HepG2 (cell line): ENCODE measurements around the gene KLHL33. TPM values are rescaled to one million over a fixed set of nuclear protein-coding genes. Genes with fewer than 3 reads are reported as not detected.
A peak's percentile ranks its signal among the peaks of the same experiment; 100 is the strongest.

Source experiments
- AGO2 ChIP-seq: fragments of 200-400 bp; formaldehyde crosslinking; optimal IDR thresholded peaks from 2 replicates; pipeline ENCODE3; 2017; ENCODE audit warnings: mild to moderate bottlenecking, low read depth, low read length, moderate library complexity
- ARID5B ChIP-seq: IDR thresholded peaks from 2 replicates; pipeline ENCODE4 v1.4.0; 2020; ENCODE audit warnings: mild to moderate bottlenecking, missing genetic modification reagents
- FOXC1 ChIP-seq: sonication (generic); formaldehyde crosslinking; IDR thresholded peaks from 2 replicates; pipeline ENCODE4 v1.8.0; 2022; ENCODE audit warnings: mild to moderate bottlenecking, missing genetic modification reagents, borderline replicate concordance
- HNRNPLL ChIP-seq: fragments of 200-400 bp; formaldehyde crosslinking; IDR thresholded peaks from 2 replicates; pipeline ENCODE4 v1.6.1; 2017; ENCODE audit warnings: mild to moderate bottlenecking, low read depth, low read length; ENCODE audit not compliant: poor library complexity, severe bottlenecking
- MAFG ChIP-seq: sonication (generic); formaldehyde crosslinking; IDR thresholded peaks from 2 replicates; pipeline ENCODE4 v1.5.1; 2020; ENCODE audit warnings: mild to moderate bottlenecking, missing genetic modification reagents
- NFIC ChIP-seq: IDR thresholded peaks from 2 replicates; pipeline ENCODE4 v1.6.1; 2012; ENCODE audit warnings: mild to moderate bottlenecking, low read length, inconsistent platforms
- NFRKB ChIP-seq: fragments of 450-650 bp; IDR thresholded peaks from 2 replicates; pipeline ENCODE4 v1.6.1; 2017
- PLRG1 ChIP-seq: fragments of 450-650 bp; conservative IDR thresholded peaks from 2 replicates; pipeline ENCODE4 v1.6.1; 2016
- SAP130 ChIP-seq: IDR thresholded peaks from 2 replicates; pipeline ENCODE4 v1.6.1; 2016; ENCODE audit warnings: low read depth
- TOE1 ChIP-seq: sonication (generic); formaldehyde crosslinking; IDR thresholded peaks from 2 replicates; pipeline ENCODE4 v1.4.0; 2020; ENCODE audit warnings: mild to moderate bottlenecking, missing genetic modification reagents
- ZBTB1 ChIP-seq: sonication (generic); formaldehyde crosslinking; IDR thresholded peaks from 2 replicates; pipeline ENCODE4 v1.4.0; 2020; ENCODE audit warnings: missing genetic modification reagents, borderline replicate concordance
- ZMYM2 ChIP-seq: sonication (generic); formaldehyde crosslinking; IDR thresholded peaks from 2 replicates; pipeline ENCODE4 v1.8.0; 2022; ENCODE audit warnings: mild to moderate bottlenecking, missing genetic modification reagents
- ZNF160 ChIP-seq: sonication (generic); formaldehyde crosslinking; IDR thresholded peaks from 2 replicates; pipeline ENCODE4 v1.8.0; 2022; ENCODE audit warnings: mild to moderate bottlenecking, inconsistent platforms, missing genetic modification reagents
- ZNF253 ChIP-seq: sonication (generic); formaldehyde crosslinking; IDR thresholded peaks from 2 replicates; pipeline ENCODE4 v1.8.0; 2022; ENCODE audit warnings: mild to moderate bottlenecking, missing genetic modification reagents, borderline replicate concordance
- ZNF543 ChIP-seq: sonication (generic); formaldehyde crosslinking; IDR thresholded peaks from 2 replicates; pipeline ENCODE4 v1.4.0; 2020; ENCODE audit warnings: mild to moderate bottlenecking, missing genetic modification reagents
- ZNF607 ChIP-seq: sonication (generic); formaldehyde crosslinking; IDR thresholded peaks from 2 replicates; pipeline ENCODE4 v1.5.1; 2020; ENCODE audit warnings: missing genetic modification reagents, mild to moderate bottlenecking, borderline replicate concordance
- ZNF652 ChIP-seq: IDR thresholded peaks from 2 replicates; pipeline ENCODE4 v1.6.1; 2016; ENCODE audit warnings: low read depth, borderline replicate concordance
- polyA plus RNA-seq, 8 experiments: library from polyadenylated mRNA; depleted of rRNA in 3 of 8; stranded (reverse) in 7 of 8; unstranded in 1 of 8; fragments of >200 nt; fragmentation: Illumina TruSeq in 4 of 8; extraction: Trizol in 4 of 8; gene quantifications; 2 replicates each; pipeline versions ENCODE4 v1.2.1 to v1.2.3, GENCODE V29; 2011 to 2016; ENCODE audit warnings: low read depth in 4 of 8, missing spikeins in 1 of 8, mixed read lengths in 1 of 8; ENCODE audit not compliant: insufficient read depth in 1 of 8
- total RNA-seq, 5 experiments: library from RNA; depleted of rRNA; stranded (reverse); fragments of >200 nt; fragmentation: Illumina TruSeq; extraction: Trizol; gene quantifications; 2 replicates each; pipeline ENCODE4 v1.2.3, GENCODE V29; 2016; ENCODE audit warnings: low read depth in 1 of 5
- TF ChIP-seq, protein P1 (sequence below): sonication (generic); formaldehyde crosslinking; IDR thresholded peaks from 2 replicates; pipeline ENCODE4 v1.4.0; 2020; ENCODE audit warnings: missing genetic modification reagents, borderline replicate concordance
- TF ChIP-seq, protein P2 (sequence below): sonication (generic); formaldehyde crosslinking; IDR thresholded peaks from 2 replicates; pipeline ENCODE4 v1.4.0; 2020; ENCODE audit warnings: missing genetic modification reagents
- TF ChIP-seq, protein P3 (sequence below): sonication (generic); formaldehyde crosslinking; IDR thresholded peaks from 2 replicates; pipeline ENCODE4 v1.4.0; 2020; ENCODE audit warnings: missing genetic modification reagents

The KLHL33 gene
- total and polyA plus RNA-seq, 2 of the 13 experiments (the other 11 are each of a cell fraction or from before 2014, with no cell fraction given), result not detected

- TF ChIP-seq NFIC, result peak; percentile 57; the same call in 1 of the 2 replicates
- TF ChIP-seq MAFG (CRISPR knock-in tag), result no peak
- TF ChIP-seq SAP130 (CRISPR knock-in tag), result peak; percentile 99
- peak; percentile 63; the same call in 1 of the 2 replicates for TF ChIP-seq ZNF253
- TF ChIP-seq, protein P1, sequence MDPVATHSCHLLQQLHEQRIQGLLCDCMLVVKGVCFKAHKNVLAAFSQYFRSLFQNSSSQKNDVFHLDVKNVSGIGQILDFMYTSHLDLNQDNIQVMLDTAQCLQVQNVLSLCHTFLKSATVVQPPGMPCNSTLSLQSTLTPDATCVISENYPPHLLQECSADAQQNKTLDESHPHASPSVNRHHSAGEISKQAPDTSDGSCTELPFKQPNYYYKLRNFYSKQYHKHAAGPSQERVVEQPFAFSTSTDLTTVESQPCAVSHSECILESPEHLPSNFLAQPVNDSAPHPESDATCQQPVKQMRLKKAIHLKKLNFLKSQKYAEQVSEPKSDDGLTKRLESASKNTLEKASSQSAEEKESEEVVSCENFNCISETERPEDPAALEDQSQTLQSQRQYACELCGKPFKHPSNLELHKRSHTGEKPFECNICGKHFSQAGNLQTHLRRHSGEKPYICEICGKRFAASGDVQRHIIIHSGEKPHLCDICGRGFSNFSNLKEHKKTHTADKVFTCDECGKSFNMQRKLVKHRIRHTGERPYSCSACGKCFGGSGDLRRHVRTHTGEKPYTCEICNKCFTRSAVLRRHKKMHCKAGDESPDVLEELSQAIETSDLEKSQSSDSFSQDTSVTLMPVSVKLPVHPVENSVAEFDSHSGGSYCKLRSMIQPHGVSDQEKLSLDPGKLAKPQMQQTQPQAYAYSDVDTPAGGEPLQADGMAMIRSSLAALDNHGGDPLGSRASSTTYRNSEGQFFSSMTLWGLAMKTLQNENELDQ, result no peak
- TF ChIP-seq FOXC1 (CRISPR knock-in tag), result peak; percentile 80; the same call in 1 of the 2 replicates
- TF ChIP-seq PLRG1, result no peak
- TF ChIP-seq ZNF652, result peak; percentile 63
- TF ChIP-seq ZMYM2 (CRISPR knock-in tag), result 0 out of 2 replicates have a peak, but pooled peaks have one; percentile 25
- TF ChIP-seq HNRNPLL, result peak; percentile 89
- TF ChIP-seq, protein P2, sequence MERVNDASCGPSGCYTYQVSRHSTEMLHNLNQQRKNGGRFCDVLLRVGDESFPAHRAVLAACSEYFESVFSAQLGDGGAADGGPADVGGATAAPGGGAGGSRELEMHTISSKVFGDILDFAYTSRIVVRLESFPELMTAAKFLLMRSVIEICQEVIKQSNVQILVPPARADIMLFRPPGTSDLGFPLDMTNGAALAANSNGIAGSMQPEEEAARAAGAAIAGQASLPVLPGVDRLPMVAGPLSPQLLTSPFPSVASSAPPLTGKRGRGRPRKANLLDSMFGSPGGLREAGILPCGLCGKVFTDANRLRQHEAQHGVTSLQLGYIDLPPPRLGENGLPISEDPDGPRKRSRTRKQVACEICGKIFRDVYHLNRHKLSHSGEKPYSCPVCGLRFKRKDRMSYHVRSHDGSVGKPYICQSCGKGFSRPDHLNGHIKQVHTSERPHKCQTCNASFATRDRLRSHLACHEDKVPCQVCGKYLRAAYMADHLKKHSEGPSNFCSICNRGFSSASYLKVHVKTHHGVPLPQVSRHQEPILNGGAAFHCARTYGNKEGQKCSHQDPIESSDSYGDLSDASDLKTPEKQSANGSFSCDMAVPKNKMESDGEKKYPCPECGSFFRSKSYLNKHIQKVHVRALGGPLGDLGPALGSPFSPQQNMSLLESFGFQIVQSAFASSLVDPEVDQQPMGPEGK, result peak; percentile 53; the same call in 1 of the 2 replicates
- TF ChIP-seq ZNF543 (CRISPR knock-in tag), result no peak; the same call in 1 of the 2 replicates
- peak; percentile 66; the same call in 1 of the 2 replicates for TF ChIP-seq ZNF607
- peak; percentile 75 for TF ChIP-seq AGO2
- no peak for TF ChIP-seq TOE1 (CRISPR knock-in tag)
- TF ChIP-seq ARID5B (CRISPR knock-in tag), result peak; percentile 88
- no peak for TF ChIP-seq ZBTB1
- TF ChIP-seq, protein P3, sequence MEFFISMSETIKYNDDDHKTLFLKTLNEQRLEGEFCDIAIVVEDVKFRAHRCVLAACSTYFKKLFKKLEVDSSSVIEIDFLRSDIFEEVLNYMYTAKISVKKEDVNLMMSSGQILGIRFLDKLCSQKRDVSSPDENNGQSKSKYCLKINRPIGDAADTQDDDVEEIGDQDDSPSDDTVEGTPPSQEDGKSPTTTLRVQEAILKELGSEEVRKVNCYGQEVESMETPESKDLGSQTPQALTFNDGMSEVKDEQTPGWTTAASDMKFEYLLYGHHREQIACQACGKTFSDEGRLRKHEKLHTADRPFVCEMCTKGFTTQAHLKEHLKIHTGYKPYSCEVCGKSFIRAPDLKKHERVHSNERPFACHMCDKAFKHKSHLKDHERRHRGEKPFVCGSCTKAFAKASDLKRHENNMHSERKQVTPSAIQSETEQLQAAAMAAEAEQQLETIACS (CRISPR knock-in tag), result no peak
- TF ChIP-seq NFRKB, result no peak
- TF ChIP-seq ZNF160, result peak; percentile 86
These were observed 25.5 kb upstream of the KLHL33 start, which contains the start of gene PIP4P1 (continued) for GRCh38 chr14:20461225-20462141.
